NCI-H2171 (cell line): ENCODE results near the gene PIGU.

Source experiments
- DNase-seq: peaks from one replicate; lab custom pipeline; 2025; lab: John Stamatoyannopoulos, UW

The PIGU gene

GRCh38 chr20:34557936-34558319 lies 119.0 kb downstream of the PIGU start:
- DNase-seq = no peak

- no peak for DNase-seq
Observed at GRCh38 chr20:34553366-34553867, 123.5 kb downstream of the PIGU start.

- no peak for DNase-seq
Observed at GRCh38 chr20:34552569-34552968, 124.3 kb downstream of the PIGU start.

GRCh38 chr20:34549929-34550305 lies 127.0 kb downstream of the PIGU start:
- no peak for DNase-seq

- no peak for DNase-seq
Observed at GRCh38 chr20:34549291-34549928, 127.5 kb downstream of the PIGU start.

- no peak for DNase-seq
Observed at GRCh38 chr20:34547844-34548613, 128.9 kb downstream of the PIGU start.

- peak; percentile 99 for DNase-seq
Observed at GRCh38 chr20:34546751-34547181, 130.1 kb downstream of the PIGU start.

GRCh38 chr20:34544109-34544796 lies 132.6 kb downstream of the PIGU start:
- DNase-seq = peak; percentile 22

GRCh38 chr20:34543463-34544056 lies 133.3 kb downstream of the PIGU start:
- peak; percentile 65 for DNase-seq

GRCh38 chr20:34542439-34542838 lies 134.5 kb downstream of the PIGU start:
- DNase-seq = no peak

- DNase-seq = no peak
Observed at GRCh38 chr20:34541917-34542316, 135.0 kb downstream of the PIGU start.

- no peak for DNase-seq
Observed at GRCh38 chr20:34541264-34541901, 135.5 kb downstream of the PIGU start.

GRCh38 chr20:34540596-34541263 lies 136.2 kb downstream of the PIGU start:
- no peak for DNase-seq

GRCh38 chr20:34539756-34540155 lies 137.1 kb downstream of the PIGU start:
- no peak for DNase-seq

GRCh38 chr20:34538671-34539123 lies 138.2 kb downstream of the PIGU start:
- no peak for DNase-seq

- no peak for DNase-seq
Observed at GRCh38 chr20:34537651-34538050, 139.2 kb downstream of the PIGU start.

- no peak for DNase-seq
Observed at GRCh38 chr20:34536798-34537394, 140.0 kb downstream of the PIGU start.

- DNase-seq = no peak
Observed at GRCh38 chr20:34535857-34536256, 141.0 kb downstream of the PIGU start.

- DNase-seq = no peak
Observed at GRCh38 chr20:34535301-34535840, 141.5 kb downstream of the PIGU start.

- no peak for DNase-seq
Observed at GRCh38 chr20:34534391-34535165, 142.3 kb downstream of the PIGU start.
